ENCODE results near the gene RTF1.

- no peak for TF ChIP-seq CTCF (IDR thresholded peaks at IDR 0.05)
- TF ChIP-seq EP300 (IDR thresholded peaks at IDR 0.05), result no peak
- TF ChIP-seq POLR2AphosphoS5 (IDR thresholded peaks at IDR 0.05), result no peak
Observed at GRCh38 chr15:41510728-41511127, 93.8 kb downstream of the RTF1 start.

All from upper lobe of left lung (tissue), 4 donors.